GM21381 (cell line): ENCODE measurements around the gene CSMD2.
"Not testable (repeated sequence)": the region's sequence is repeated elsewhere in the genome, so short reads cannot be mapped to it uniquely, and the experiment has no call there.

Experiments used
- ATAC-seq: cut with Tn5 transposase; IDR thresholded peaks from one replicate; pipeline ENCODE4 v1.9.1; 2021; ENCODE audit warnings: mild to moderate bottlenecking, moderate library complexity; ENCODE audit not compliant: unreplicated experiment

The CSMD2 gene

GRCh38 chr1:34057347-34058130, 107.5 kb downstream of the CSMD2 start:
- ATAC-seq, result no peak

- no peak for ATAC-seq
These were observed 109.2 kb downstream of the CSMD2 start for GRCh38 chr1:34055818-34056217.

- no peak for ATAC-seq
These were observed 110.1 kb downstream of the CSMD2 start for GRCh38 chr1:34054920-34055319.

GRCh38 chr1:34053660-34054059, 111.4 kb downstream of the CSMD2 start:
- no peak for ATAC-seq

GRCh38 chr1:34052565-34052964, 112.5 kb downstream of the CSMD2 start:
- ATAC-seq, result no peak

GRCh38 chr1:34050709-34051485, 114.1 kb downstream of the CSMD2 start:
- no peak for ATAC-seq

GRCh38 chr1:34049994-34050393, 115.0 kb downstream of the CSMD2 start:
- ATAC-seq, result no peak

- no peak for ATAC-seq
These were observed 115.6 kb downstream of the CSMD2 start for GRCh38 chr1:34049477-34049876.

GRCh38 chr1:34037856-34038255, 127.2 kb downstream of the CSMD2 start:
- no peak for ATAC-seq

GRCh38 chr1:34037109-34037508, 127.9 kb downstream of the CSMD2 start:
- no peak for ATAC-seq

- no peak for ATAC-seq
These were observed 131.0 kb downstream of the CSMD2 start for GRCh38 chr1:34034036-34034435.

- no peak for ATAC-seq
These were observed 135.1 kb downstream of the CSMD2 start for GRCh38 chr1:34029954-34030353.

- no peak for ATAC-seq
These were observed 135.5 kb downstream of the CSMD2 start for GRCh38 chr1:34029515-34029914.

- ATAC-seq, result no peak
These were observed 136.5 kb downstream of the CSMD2 start for GRCh38 chr1:34028381-34029055.

GRCh38 chr1:34025675-34026074, 139.4 kb downstream of the CSMD2 start:
- ATAC-seq, result no peak

- ATAC-seq, result no peak
These were observed 140.5 kb downstream of the CSMD2 start for GRCh38 chr1:34024485-34024884.

GRCh38 chr1:34019741-34020552, 145.1 kb downstream of the CSMD2 start:
- ATAC-seq, result no peak

- no peak for ATAC-seq
These were observed 146.7 kb downstream of the CSMD2 start for GRCh38 chr1:34018285-34018684.

- not testable (repeated sequence) for ATAC-seq
These were observed 148.7 kb downstream of the CSMD2 start for GRCh38 chr1:34016281-34016680.

- no peak for ATAC-seq
These were observed 150.9 kb downstream of the CSMD2 start for GRCh38 chr1:34013958-34014737.
